Neural progenitor cell (in vitro differentiated cells): ENCODE measurements around the gene LIAS. TPM values are rescaled to one million over a fixed set of nuclear protein-coding genes. Genes with fewer than 3 reads are reported as not detected.

ENCODE experiments used
- DNase-seq: peaks from one replicate; pipeline ENCODE4 v3.0.0-alpha.2; 2016; ENCODE audit warnings: low spot score
- H2AFZ ChIP-seq: fragments of 200-600 bp; sonication (generic); replicated peaks from 2 replicates; pipeline ENCODE4 v1.6.1; 2016; ENCODE audit warnings: antibody characterized with exemption
- H3F3A ChIP-seq: fragments of 200-600 bp; sonication (generic); 2 replicates; pipeline ENCODE4 v1.6.1; 2016; ENCODE audit warnings: antibody characterized with exemption, low read depth
- H3K27ac ChIP-seq: fragments of 200-600 bp; sonication (generic); 2 replicates; pipeline ENCODE4 v1.5.1; 2016; ENCODE audit warnings: mild to moderate bottlenecking
- H3K27me3 ChIP-seq: fragments of 200-600 bp; sonication (generic); 2 replicates; pipeline ENCODE4 v1.6.1; 2016; ENCODE audit warnings: mild to moderate bottlenecking, moderate library complexity
- H3K36me3 ChIP-seq: fragments of 200-600 bp; sonication (generic); 2 replicates; pipeline ENCODE4 v1.5.1; 2016
- H3K4me1 ChIP-seq: fragments of 200-600 bp; sonication (generic); 2 replicates; pipeline ENCODE4 v1.6.1; 2016; ENCODE audit warnings: mixed run types
- H3K4me2 ChIP-seq: fragments of 200-600 bp; sonication (generic); 2 replicates; pipeline ENCODE4 v1.6.1; 2016
- H3K4me3 ChIP-seq: fragments of 200-600 bp; sonication (generic); 2 replicates; pipeline ENCODE4 v1.5.1; 2016
- H3K79me2 ChIP-seq: fragments of 200-600 bp; sonication (generic); 2 replicates; pipeline ENCODE4 v1.6.1; 2016; ENCODE audit warnings: low read depth
- H3K9ac ChIP-seq: fragments of 200-600 bp; sonication (generic); 2 replicates; pipeline ENCODE4 v1.6.1; 2016
- H3K9me3 ChIP-seq: fragments of 200-600 bp; sonication (generic); 2 replicates; pipeline ENCODE4 v1.5.1; 2016; ENCODE audit warnings: low read depth
- H4K20me1 ChIP-seq: fragments of 200-600 bp; sonication (generic); 2 replicates; pipeline ENCODE4 v1.6.1; 2016; ENCODE audit warnings: low read depth
- H3K27ac Mint-ChIP-seq: 3 replicates; pipeline ENCODE4 v1.8.0; 2021; ENCODE audit warnings: mixed read lengths
- H3K27me3 Mint-ChIP-seq: 2 replicates; pipeline ENCODE4 v1.8.0; 2022; ENCODE audit warnings: low read depth, mild to moderate bottlenecking, inconsistent platforms, moderate library complexity, mixed read lengths; ENCODE audit not compliant: insufficient read depth
- H3K36me3 Mint-ChIP-seq: 3 replicates; pipeline ENCODE4 v1.8.0; 2021; ENCODE audit warnings: mixed read lengths
- H3K4me1 Mint-ChIP-seq: 3 replicates; pipeline ENCODE4 v1.8.0; 2021; ENCODE audit warnings: mixed read lengths
- H3K4me3 Mint-ChIP-seq: 3 replicates; pipeline ENCODE4 v1.8.0; 2021; ENCODE audit warnings: mild to moderate bottlenecking, moderate library complexity, mixed read lengths
- H3K9me3 Mint-ChIP-seq: 3 replicates; pipeline ENCODE4 v1.8.0; 2020; ENCODE audit warnings: mixed read lengths
- CTCF ChIP-seq: fragments of 200-600 bp; sonication (generic); IDR thresholded peaks from 2 replicates; pipeline ENCODE4 v1.5.1; 2017; ENCODE audit warnings: antibody characterized with exemption, mild to moderate bottlenecking
- EZH2 ChIP-seq: fragments of 200-600 bp; sonication (generic); IDR thresholded peaks from 2 replicates; pipeline ENCODE4 v1.6.1; 2017; ENCODE audit warnings: antibody characterized with exemption, mild to moderate bottlenecking, moderate library complexity
- EZH2phosphoT487 ChIP-seq: fragments of 200-600 bp; sonication (generic); IDR thresholded peaks from 2 replicates; pipeline ENCODE4 v1.6.1; 2017; ENCODE audit warnings: antibody characterized with exemption
- total RNA-seq: library from RNA; depleted of rRNA; stranded (reverse); fragments of >200 nt; gene quantifications from 2 replicates; pipeline ENCODE4 v1.2.3, GENCODE V29; 2015; ENCODE audit warnings: low replicate concordance

LIAS gene
- total RNA-seq, 1 donor from 2014 or later, result 30.5 TPM

DNA sequence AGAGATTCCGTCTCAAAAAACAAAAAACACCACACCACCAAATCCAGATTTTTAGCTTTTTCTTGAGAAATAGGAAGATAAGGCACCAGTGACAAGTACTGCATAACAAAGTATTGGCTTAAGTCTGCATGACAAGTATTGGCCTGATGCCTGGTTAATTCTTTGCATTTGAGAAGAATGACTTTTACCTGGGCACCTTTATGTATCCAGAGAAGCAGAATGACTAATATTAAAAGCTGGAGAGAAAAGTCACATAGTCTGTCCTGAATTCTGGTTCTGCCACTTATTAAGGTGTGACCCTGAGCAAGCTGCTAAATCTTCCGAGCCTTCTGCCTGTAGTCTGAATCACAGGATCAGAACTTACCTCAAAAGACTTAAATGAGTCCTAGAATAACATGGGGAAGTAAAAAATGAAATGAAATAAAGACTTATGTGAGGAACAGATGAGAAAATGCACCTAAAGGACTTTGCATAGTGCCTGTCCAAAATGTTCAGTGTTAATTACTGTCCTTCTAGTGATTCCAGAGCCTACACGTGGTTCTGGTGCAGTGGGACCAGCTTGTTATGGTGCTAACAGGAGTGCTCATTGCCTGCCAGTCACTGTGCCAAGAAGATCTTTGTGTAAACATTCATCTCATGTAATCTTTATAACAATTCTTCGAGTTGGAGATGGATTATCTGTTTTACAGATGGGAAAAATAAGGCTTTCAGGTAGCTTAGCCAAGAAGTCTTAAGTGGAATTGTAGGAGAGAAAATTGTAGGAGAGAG lies 36.8 kb downstream of the LIAS start:
- no peak overlapping the region for H3K4me3 ChIP-seq
- H2AFZ ChIP-seq, result no peak overlapping the region
- DNase-seq, result no peak
- H3K4me2 ChIP-seq, result no peak overlapping the region
- no peaks in the 10 kb centered on the region for H3K4me1 ChIP-seq
- no peaks in the 10 kb centered on the region for H3K4me1 Mint-ChIP-seq
- no peak overlapping the region for H3K27ac ChIP-seq
- no peak overlapping the region for H3K27ac Mint-ChIP-seq
- TF ChIP-seq CTCF (no peak), EZH2 (no peak), EZH2phosphoT487 (no peak)
- no peak overlapping the region for H3K9ac ChIP-seq
- no peak overlapping the region for H3K4me3 Mint-ChIP-seq
- H3K9me3 ChIP-seq, result no peaks in the 10 kb centered on the region
- no peaks in the 10 kb centered on the region for H3K79me2 ChIP-seq
- H3K36me3 ChIP-seq, result peaks cover 13% of the 10 kb centered on the region
- no peaks in the 10 kb centered on the region for H3K27me3 ChIP-seq
- peaks cover 28% of the 10 kb centered on the region for H3F3A ChIP-seq
- no peaks in the 10 kb centered on the region for H3K9me3 Mint-ChIP-seq
- peaks cover 3% of the 10 kb centered on the region for H3K36me3 Mint-ChIP-seq
- H4K20me1 ChIP-seq, result no peaks in the 10 kb centered on the region
- peaks cover 3% of the 10 kb centered on the region for H3K27me3 Mint-ChIP-seq

GRCh38 chr4:39497909-39498726 lies 39.3 kb downstream of the LIAS start:
- no peak overlapping the region for H2AFZ ChIP-seq
- H3K27me3 ChIP-seq, result no peaks in the 10 kb centered on the region
- H3K4me3 Mint-ChIP-seq, result no peak overlapping the region
- no peaks in the 10 kb centered on the region for H3K9me3 ChIP-seq
- no peak for TF ChIP-seq CTCF
- TF ChIP-seq EZH2, result no peak
- no peak for TF ChIP-seq EZH2phosphoT487
- H3K4me1 Mint-ChIP-seq, result no peaks in the 10 kb centered on the region
- no peak overlapping the region for H3K27ac Mint-ChIP-seq
- H3K4me1 ChIP-seq, result no peaks in the 10 kb centered on the region
- H3K4me2 ChIP-seq, result no peak overlapping the region
- no peaks in the 10 kb centered on the region for H3K9me3 Mint-ChIP-seq
- H3K79me2 ChIP-seq, result no peaks in the 10 kb centered on the region
- no peak overlapping the region for H3K4me3 ChIP-seq
- H3K27ac ChIP-seq, result peak overlapping the region; percentile 5
- no peak overlapping the region for H3K9ac ChIP-seq
- no peak for DNase-seq
- peaks cover 13% of the 10 kb centered on the region for H3K36me3 ChIP-seq
- peaks cover 30% of the 10 kb centered on the region for H3F3A ChIP-seq
- no peaks in the 10 kb centered on the region for H4K20me1 ChIP-seq
- H3K27me3 Mint-ChIP-seq, result peaks cover 4% of the 10 kb centered on the region
- H3K36me3 Mint-ChIP-seq, result peaks cover 13% of the 10 kb centered on the region

- H3K4me3 Mint-ChIP-seq, result no peak overlapping the region
- Histone ChIP-seq H3K4me3 (no peak overlapping the region), H3F3A (peaks cover 30% of the 10 kb centered on the region), H3K4me1 (no peaks in the 10 kb centered on the region), H3K79me2 (no peaks in the 10 kb centered on the region), H3K27me3 (no peaks in the 10 kb centered on the region), H3K9me3 (no peaks in the 10 kb centered on the region), H3K36me3 (peaks cover 17% of the 10 kb centered on the region), H2AFZ (no peak overlapping the region), H3K9ac (no peak overlapping the region), H3K27ac (no peak overlapping the region), H3K4me2 (no peak overlapping the region), H4K20me1 (no peaks in the 10 kb centered on the region)
- no peak for DNase-seq
- H3K4me1 Mint-ChIP-seq, result no peaks in the 10 kb centered on the region
- peaks cover 4% of the 10 kb centered on the region for H3K27me3 Mint-ChIP-seq
- H3K36me3 Mint-ChIP-seq, result peaks cover 18% of the 10 kb centered on the region
- no peaks in the 10 kb centered on the region for H3K9me3 Mint-ChIP-seq
- no peak for TF ChIP-seq EZH2
- no peak for TF ChIP-seq EZH2phosphoT487
- TF ChIP-seq CTCF, result no peak
- H3K27ac Mint-ChIP-seq, result no peak overlapping the region
Observed at GRCh38 chr4:39498727-39499020, 39.8 kb downstream of the LIAS start.
